Measurements from ENCODE around the gene ATR.
"Not testable (repeated sequence)": the region's sequence is repeated elsewhere in the genome, so short reads cannot be mapped to it uniquely, and the experiment has no call there.

The ATR gene

GRCh38 chr3:142445816-142446254, 132.7 kb downstream of the ATR start:
- Histone ChIP-seq H3K27me3 (ENCODE audit: control insufficient read depth in 2 of 2, insufficient read depth in 2 of 2, low read length in 2 of 2) (no peaks in the 10 kb centered on the region), H3K9me3 (ENCODE audit: control insufficient read depth in 2 of 2, low read length in 2 of 2) (no peaks in the 10 kb centered on the region), H3K4me1 (ENCODE audit: control insufficient read depth in 2 of 2, insufficient read depth in 2 of 2, low read length in 2 of 2) (peaks cover 8 to 16% of the 10 kb centered on the region in 2 donors), H3K9ac (ENCODE audit: low read depth in 1 of 2, low read length in 2 of 2) (peak overlapping the region in 1 of 2 donors; percentile 100), H3K4me3 (ENCODE audit: low read length in 2 of 2) (peak overlapping the region; percentile 94 to 100), H3K36me3 (ENCODE audit: control insufficient read depth in 2 of 2, insufficient read depth in 2 of 2, low read length in 2 of 2) (peaks cover 0 to 3% of the 10 kb centered on the region in 2 donors), H3K27ac (ENCODE audit: low read depth in 2 of 2, low read length in 2 of 2) (peak overlapping the region; percentile 97 to 99)

DNA sequence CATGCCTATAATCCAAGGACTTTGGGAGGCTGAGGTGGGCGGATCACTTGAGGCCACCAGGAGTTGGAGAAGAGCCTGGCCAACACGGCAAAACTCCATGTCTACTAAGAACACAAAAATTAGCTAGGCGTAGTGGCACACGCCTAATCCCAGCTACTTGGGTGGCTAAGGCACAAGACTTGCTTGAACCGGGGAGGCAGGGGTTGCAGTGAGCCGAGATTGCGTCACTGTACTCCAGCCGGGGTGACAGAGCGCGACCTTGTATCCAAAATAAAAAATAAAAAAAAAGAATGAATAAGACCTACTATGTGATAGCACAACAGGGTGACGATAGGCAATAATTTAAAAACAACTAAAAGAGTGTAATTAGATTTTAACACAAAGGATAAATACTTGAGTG, 134.2 kb downstream of the ATR start:
- no peak overlapping the region for H3K4me3 ChIP-seq (ENCODE audit: low read length in 2 of 2)
- H3K27me3 ChIP-seq (ENCODE audit: control insufficient read depth in 2 of 2, insufficient read depth in 2 of 2, low read length in 2 of 2) = no peaks in the 10 kb centered on the region
- H3K9ac ChIP-seq (ENCODE audit: low read depth in 1 of 2, low read length in 2 of 2) = no peak overlapping the region
- H3K27ac ChIP-seq (ENCODE audit: low read depth in 2 of 2, low read length in 2 of 2) = no peak overlapping the region
- H3K36me3 ChIP-seq (ENCODE audit: control insufficient read depth in 2 of 2, insufficient read depth in 2 of 2, low read length in 2 of 2) = no peaks in the 10 kb centered on the region
- peaks cover 8 to 16% of the 10 kb centered on the region in 2 donors for H3K4me1 ChIP-seq (ENCODE audit: control insufficient read depth in 2 of 2, insufficient read depth in 2 of 2, low read length in 2 of 2)
- no peaks in the 10 kb centered on the region for H3K9me3 ChIP-seq (ENCODE audit: control insufficient read depth in 2 of 2, low read length in 2 of 2)

DNA sequence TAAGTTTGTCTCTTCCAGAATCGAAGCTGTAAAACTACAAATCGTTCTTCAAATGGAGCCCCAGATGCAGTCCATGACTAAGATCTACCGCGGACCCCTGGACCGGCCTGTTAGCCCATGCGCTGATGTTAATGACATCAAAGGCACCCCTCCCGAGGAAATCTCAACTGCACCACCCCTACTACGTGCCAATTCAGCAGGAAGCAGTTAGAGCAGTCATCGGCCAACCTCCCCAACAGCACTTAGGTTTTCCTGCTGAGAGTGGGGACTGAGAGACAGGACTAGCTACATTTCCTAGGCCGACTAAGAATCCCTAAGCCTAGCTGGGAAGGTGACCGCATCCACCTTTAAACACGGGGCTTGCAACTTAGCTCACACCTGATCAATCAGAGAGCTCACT, 135.5 kb downstream of the ATR start:
- not testable (repeated sequence) for H3K36me3 ChIP-seq (ENCODE audit: control insufficient read depth in 2 of 2, insufficient read depth in 2 of 2, low read length in 2 of 2); H3K4me3 ChIP-seq (ENCODE audit: low read length in 2 of 2); H3K27ac ChIP-seq (ENCODE audit: low read depth in 2 of 2, low read length in 2 of 2); H3K27me3 ChIP-seq (ENCODE audit: control insufficient read depth in 2 of 2, insufficient read depth in 2 of 2, low read length in 2 of 2); H3K9ac ChIP-seq (ENCODE audit: low read depth in 1 of 2, low read length in 2 of 2); H3K9me3 ChIP-seq (ENCODE audit: control insufficient read depth in 2 of 2, low read length in 2 of 2)
- H3K4me1 ChIP-seq (ENCODE audit: control insufficient read depth in 2 of 2, insufficient read depth in 2 of 2, low read length in 2 of 2) = peaks cover 8 to 16% of the 10 kb centered on the region in 2 donors

- not testable (repeated sequence) for H3K9me3 ChIP-seq (ENCODE audit: control insufficient read depth in 2 of 2, low read length in 2 of 2); H3K4me1 ChIP-seq (ENCODE audit: control insufficient read depth in 2 of 2, insufficient read depth in 2 of 2, low read length in 2 of 2); H3K27me3 ChIP-seq (ENCODE audit: control insufficient read depth in 2 of 2, insufficient read depth in 2 of 2, low read length in 2 of 2); H3K36me3 ChIP-seq (ENCODE audit: control insufficient read depth in 2 of 2, insufficient read depth in 2 of 2, low read length in 2 of 2); H3K4me3 ChIP-seq (ENCODE audit: low read length in 2 of 2); H3K9ac ChIP-seq (ENCODE audit: low read depth in 1 of 2, low read length in 2 of 2); H3K27ac ChIP-seq (ENCODE audit: low read depth in 2 of 2, low read length in 2 of 2)
These were observed 138.9 kb downstream of the ATR start for GRCh38 chr3:142439499-142440220.

DNA sequence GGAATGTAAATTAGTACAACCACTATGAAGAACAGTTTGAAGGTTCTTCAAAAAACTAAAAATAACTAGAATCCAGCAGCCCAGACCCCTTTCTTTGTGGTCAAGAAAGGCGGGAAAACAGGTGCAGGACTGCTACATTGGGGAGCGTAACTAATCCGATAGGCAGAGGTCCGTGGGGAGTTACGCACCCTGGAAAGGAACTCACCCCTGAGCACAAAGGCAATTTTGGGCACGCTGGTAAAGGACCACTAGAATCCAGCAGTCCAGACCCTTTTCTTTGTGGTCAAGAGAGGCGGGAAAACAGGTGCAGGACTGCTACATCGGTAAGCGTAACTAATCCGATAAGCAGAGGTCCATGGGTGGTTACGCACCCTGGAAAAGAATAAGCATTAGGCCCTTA, 140.4 kb downstream of the ATR start:
- H3K9ac ChIP-seq (ENCODE audit: low read depth in 1 of 2, low read length in 2 of 2); H3K9me3 ChIP-seq (ENCODE audit: control insufficient read depth in 2 of 2, low read length in 2 of 2); H3K27ac ChIP-seq (ENCODE audit: low read depth in 2 of 2, low read length in 2 of 2); H3K4me3 ChIP-seq (ENCODE audit: low read length in 2 of 2); H3K36me3 ChIP-seq (ENCODE audit: control insufficient read depth in 2 of 2, insufficient read depth in 2 of 2, low read length in 2 of 2); H3K4me1 ChIP-seq (ENCODE audit: control insufficient read depth in 2 of 2, insufficient read depth in 2 of 2, low read length in 2 of 2); H3K27me3 ChIP-seq (ENCODE audit: control insufficient read depth in 2 of 2, insufficient read depth in 2 of 2, low read length in 2 of 2): not testable (repeated sequence)

GRCh38 chr3:142436951-142437585, 141.5 kb downstream of the ATR start:
- Histone ChIP-seq H3K4me3 (ENCODE audit: low read length in 2 of 2) (no peak overlapping the region), H3K36me3 (ENCODE audit: control insufficient read depth in 2 of 2, insufficient read depth in 2 of 2, low read length in 2 of 2) (peaks cover 5 to 7% of the 10 kb centered on the region in 2 donors), H3K27me3 (ENCODE audit: control insufficient read depth in 2 of 2, insufficient read depth in 2 of 2, low read length in 2 of 2) (no peaks in the 10 kb centered on the region)

DNA sequence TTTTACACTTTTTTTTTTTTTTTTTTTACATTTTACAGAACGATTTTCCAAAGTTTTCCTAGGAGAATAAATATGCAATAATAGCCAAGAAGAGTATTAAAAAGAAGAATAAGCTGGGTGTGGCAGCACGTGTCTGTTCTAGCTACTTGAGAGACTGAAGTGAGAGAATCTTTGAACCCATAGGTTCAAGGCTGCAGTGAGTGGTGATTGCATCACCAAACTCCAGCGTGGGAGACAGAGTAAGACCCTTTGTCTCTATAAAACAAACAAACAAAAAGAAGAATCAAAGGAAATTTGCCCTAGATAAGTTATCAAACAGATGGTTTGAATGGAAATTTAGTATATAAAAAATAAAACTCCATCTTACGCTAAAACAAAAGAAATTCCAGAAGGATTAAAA, 144.0 kb downstream of the ATR start:
- peaks cover 21 to 26% of the 10 kb centered on the region in 2 donors for H3K36me3 ChIP-seq (ENCODE audit: control insufficient read depth in 2 of 2, insufficient read depth in 2 of 2, low read length in 2 of 2)
- H3K9me3 ChIP-seq (ENCODE audit: control insufficient read depth in 2 of 2, low read length in 2 of 2) = no peaks in the 10 kb centered on the region
- H3K4me3 ChIP-seq (ENCODE audit: low read length in 2 of 2) = no peak overlapping the region
- no peak overlapping the region for H3K27ac ChIP-seq (ENCODE audit: low read depth in 2 of 2, low read length in 2 of 2)
- no peaks in the 10 kb centered on the region for H3K27me3 ChIP-seq (ENCODE audit: control insufficient read depth in 2 of 2, insufficient read depth in 2 of 2, low read length in 2 of 2)
- H3K9ac ChIP-seq (ENCODE audit: low read depth in 1 of 2, low read length in 2 of 2) = no peak overlapping the region
- H3K4me1 ChIP-seq (ENCODE audit: control insufficient read depth in 2 of 2, insufficient read depth in 2 of 2, low read length in 2 of 2) = peaks cover 0 to 2% of the 10 kb centered on the region in 2 donors

More at GRCh38 chr3:142436951-142437585, 141.5 kb downstream of the ATR start:
- Histone ChIP-seq H3K9me3 (ENCODE audit: control insufficient read depth in 2 of 2, low read length in 2 of 2) (no peaks in the 10 kb centered on the region), H3K27ac (ENCODE audit: low read depth in 2 of 2, low read length in 2 of 2) (no peak overlapping the region), H3K4me1 (ENCODE audit: control insufficient read depth in 2 of 2, insufficient read depth in 2 of 2, low read length in 2 of 2) (peaks cover 0 to 2% of the 10 kb centered on the region in 2 donors), H3K9ac (ENCODE audit: low read depth in 1 of 2, low read length in 2 of 2) (no peak overlapping the region)

DNA sequence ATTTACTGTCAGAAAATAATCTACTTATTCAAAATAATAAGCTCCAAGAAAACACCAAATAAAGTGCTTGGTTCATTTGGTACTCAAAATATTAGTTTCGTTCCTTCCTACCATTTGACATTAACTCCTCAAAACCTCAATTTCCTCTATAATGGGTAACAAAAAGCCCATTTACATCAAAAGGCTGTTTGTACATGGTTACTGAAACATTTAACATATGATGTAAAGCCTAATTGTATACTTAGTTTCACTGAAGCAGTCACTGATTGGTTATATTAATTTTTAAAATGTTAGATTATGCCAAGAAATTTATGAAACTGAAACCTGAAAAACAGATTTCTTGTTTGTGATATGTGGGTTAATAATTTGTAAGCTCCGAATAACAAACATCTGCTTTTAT, 145.4 kb downstream of the ATR start:
- Histone ChIP-seq H3K36me3 (ENCODE audit: control insufficient read depth in 2 of 2, insufficient read depth in 2 of 2, low read length in 2 of 2) (peaks cover 25 to 34% of the 10 kb centered on the region in 2 donors), H3K9me3 (ENCODE audit: control insufficient read depth in 2 of 2, low read length in 2 of 2) (no peaks in the 10 kb centered on the region), H3K27me3 (ENCODE audit: control insufficient read depth in 2 of 2, insufficient read depth in 2 of 2, low read length in 2 of 2) (no peaks in the 10 kb centered on the region), H3K27ac (ENCODE audit: low read depth in 2 of 2, low read length in 2 of 2) (no peak overlapping the region), H3K9ac (ENCODE audit: low read depth in 1 of 2, low read length in 2 of 2) (no peak overlapping the region), H3K4me1 (ENCODE audit: control insufficient read depth in 2 of 2, insufficient read depth in 2 of 2, low read length in 2 of 2) (peaks cover 0 to 2% of the 10 kb centered on the region in 2 donors), H3K4me3 (ENCODE audit: low read length in 2 of 2) (no peak overlapping the region)

- Histone ChIP-seq H3K27me3 (ENCODE audit: control insufficient read depth in 2 of 2, insufficient read depth in 2 of 2, low read length in 2 of 2) (no peaks in the 10 kb centered on the region), H3K9me3 (ENCODE audit: control insufficient read depth in 2 of 2, low read length in 2 of 2) (no peaks in the 10 kb centered on the region), H3K4me3 (ENCODE audit: low read length in 2 of 2) (no peak overlapping the region), H3K9ac (ENCODE audit: low read depth in 1 of 2, low read length in 2 of 2) (no peak overlapping the region), H3K4me1 (ENCODE audit: control insufficient read depth in 2 of 2, insufficient read depth in 2 of 2, low read length in 2 of 2) (no peaks in the 10 kb centered on the region), H3K27ac (ENCODE audit: low read depth in 2 of 2, low read length in 2 of 2) (no peak overlapping the region), H3K36me3 (ENCODE audit: control insufficient read depth in 2 of 2, insufficient read depth in 2 of 2, low read length in 2 of 2) (peaks cover 28 to 49% of the 10 kb centered on the region in 2 donors)
These were observed 149.0 kb downstream of the ATR start for GRCh38 chr3:142429582-142429981.

- peaks cover 22 to 54% of the 10 kb centered on the region in 2 donors for H3K36me3 ChIP-seq (ENCODE audit: control insufficient read depth in 2 of 2, insufficient read depth in 2 of 2, low read length in 2 of 2)
- H3K27ac ChIP-seq (ENCODE audit: low read depth in 2 of 2, low read length in 2 of 2) = no peak overlapping the region
- H3K4me3 ChIP-seq (ENCODE audit: low read length in 2 of 2) = no peak overlapping the region
- no peaks in the 10 kb centered on the region for H3K9me3 ChIP-seq (ENCODE audit: control insufficient read depth in 2 of 2, low read length in 2 of 2)
- no peak overlapping the region for H3K9ac ChIP-seq (ENCODE audit: low read depth in 1 of 2, low read length in 2 of 2)
- H3K27me3 ChIP-seq (ENCODE audit: control insufficient read depth in 2 of 2, insufficient read depth in 2 of 2, low read length in 2 of 2) = no peaks in the 10 kb centered on the region
- no peaks in the 10 kb centered on the region for H3K4me1 ChIP-seq (ENCODE audit: control insufficient read depth in 2 of 2, insufficient read depth in 2 of 2, low read length in 2 of 2)
These were observed 153.8 kb downstream of the ATR start for GRCh38 chr3:142424754-142425153.

All from mucosa of rectum (tissue), 2 donors.